Muscle layer of colon (tissue), 2 donors: ENCODE data around the gene SNCA.

Experiments
- H3K27ac ChIP-seq: one replicate; pipeline ENCODE4 v1.7.0; 2013; ENCODE audit warnings: low read depth, mild to moderate bottlenecking, low read length, moderate library complexity
- H3K27me3 ChIP-seq, 2 donors: one replicate each; pipeline ENCODE4 v1.7.0; 2013; ENCODE audit warnings: low read length in 2 of 2, mild to moderate bottlenecking in 2 of 2; ENCODE audit not compliant: insufficient read depth in 2 of 2, control insufficient read depth in 1 of 2
- H3K36me3 ChIP-seq: one replicate; pipeline ENCODE4 v1.7.0; 2013; ENCODE audit warnings: mild to moderate bottlenecking, low read length; ENCODE audit not compliant: insufficient read depth
- H3K4me1 ChIP-seq: one replicate; pipeline ENCODE4 v1.7.0; 2013; ENCODE audit warnings: mild to moderate bottlenecking, low read length; ENCODE audit not compliant: insufficient read depth
- H3K4me3 ChIP-seq, 2 donors: one replicate each; pipeline ENCODE4 v1.7.0; 2013; ENCODE audit warnings: low read length in 2 of 2, low read depth in 1 of 2, mild to moderate bottlenecking in 1 of 2, moderate library complexity in 1 of 2
- H3K9ac ChIP-seq: one replicate; pipeline ENCODE4 v1.7.0; 2013; ENCODE audit warnings: low read length
- H3K9me3 ChIP-seq: one replicate; pipeline ENCODE4 v1.7.0; 2013; ENCODE audit warnings: mild to moderate bottlenecking, low read length
- donor health status: abdominal sarcoma.
- donor health status: Adenocarcinoma of cecum.

SNCA gene

DNA sequence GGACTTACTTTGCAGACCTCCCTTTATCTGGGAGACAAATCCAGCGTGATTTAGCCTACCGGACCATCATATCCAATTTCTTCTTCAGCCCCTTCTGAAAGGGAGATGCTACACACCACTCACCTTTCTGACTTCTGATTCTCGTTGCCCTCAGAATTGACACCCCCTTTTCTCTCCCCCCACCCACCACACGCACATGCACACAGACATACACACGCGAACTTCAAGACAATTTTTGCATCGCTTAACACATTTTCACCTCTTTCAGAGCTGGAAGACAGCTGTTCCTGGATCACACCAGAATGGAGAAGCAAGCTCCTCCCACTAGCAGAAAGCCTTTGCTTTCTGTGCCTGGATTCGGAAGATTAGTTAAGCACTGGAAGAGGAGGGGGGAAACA, 1.0 kb upstream of the SNCA start:
- Histone ChIP-seq H3K27me3 (peaks cover 5 to 31% of the 10 kb centered on the region in 2 donors), H3K4me3 (peak overlapping the region in 1 of 2 donors; percentile 67)

GRCh38 chr4:89837385-89837992, 528 bp upstream of the SNCA start:
- Histone ChIP-seq H3K36me3 (no peaks in the 10 kb centered on the region), H3K27ac (peak overlapping the region; percentile 27), H3K4me3 (peak overlapping the region; percentile 63 to 67), H3K9me3 (no peaks in the 10 kb centered on the region), H3K9ac (peak overlapping the region; percentile 17), H3K4me1 (peaks cover 8% of the 10 kb centered on the region), H3K27me3 (peaks cover 5 to 31% of the 10 kb centered on the region in 2 donors)

More for the DNA sequence above, 1.0 kb upstream of the SNCA start:
- peak overlapping the region; percentile 17 for H3K9ac ChIP-seq
- H3K9me3 ChIP-seq = no peaks in the 10 kb centered on the region
- H3K36me3 ChIP-seq = no peaks in the 10 kb centered on the region
- no peak overlapping the region for H3K27ac ChIP-seq
- H3K4me1 ChIP-seq = peaks cover 8% of the 10 kb centered on the region

- H3K27ac ChIP-seq = no peak overlapping the region
- no peaks in the 10 kb centered on the region for H3K9me3 ChIP-seq
- H3K4me3 ChIP-seq = peak overlapping the region; percentile 63 to 67
- H3K9ac ChIP-seq = no peak overlapping the region
- H3K27me3 ChIP-seq = peaks cover 5 to 31% of the 10 kb centered on the region in 2 donors
- H3K4me1 ChIP-seq = peaks cover 8% of the 10 kb centered on the region
- H3K36me3 ChIP-seq = no peaks in the 10 kb centered on the region
These were observed 773 bp downstream of the SNCA start for GRCh38 chr4:89836031-89836745.

DNA sequence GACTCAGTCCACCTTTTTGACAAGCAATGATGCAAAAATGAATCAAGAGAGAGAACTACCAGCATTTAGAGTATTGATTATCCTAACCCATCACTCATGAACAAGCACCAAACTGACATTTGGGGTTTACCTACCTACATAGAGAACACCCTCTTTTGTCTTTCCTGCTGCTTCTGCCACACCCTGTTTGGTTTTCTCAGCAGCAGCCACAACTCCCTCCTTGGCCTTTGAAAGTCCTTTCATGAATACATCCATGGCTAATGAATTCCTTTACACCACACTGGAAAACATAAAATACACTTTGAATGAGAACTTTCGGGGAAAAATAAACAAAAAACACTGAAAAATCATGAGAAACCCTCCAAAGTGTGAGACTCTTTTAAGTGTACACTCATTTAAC, 1.5 kb downstream of the SNCA start:
- Histone ChIP-seq H3K9ac (no peak overlapping the region), H3K4me3 (peak overlapping the region in 1 of 2 donors; percentile 67), H3K27ac (no peak overlapping the region), H3K9me3 (no peaks in the 10 kb centered on the region), H3K27me3 (peaks cover 5 to 31% of the 10 kb centered on the region in 2 donors), H3K4me1 (peaks cover 8% of the 10 kb centered on the region), H3K36me3 (no peaks in the 10 kb centered on the region)

GRCh38 chr4:89834486-89835209, 2.3 kb downstream of the SNCA start:
- Histone ChIP-seq H3K36me3 (no peaks in the 10 kb centered on the region), H3K27ac (no peak overlapping the region), H3K4me3 (no peak overlapping the region), H3K9ac (no peak overlapping the region), H3K4me1 (peaks cover 8% of the 10 kb centered on the region), H3K27me3 (peaks cover 5 to 31% of the 10 kb centered on the region in 2 donors), H3K9me3 (no peaks in the 10 kb centered on the region)

- no peaks in the 10 kb centered on the region for H3K36me3 ChIP-seq
- no peaks in the 10 kb centered on the region for H3K4me1 ChIP-seq
- no peak overlapping the region for H3K4me3 ChIP-seq
- H3K27ac ChIP-seq = no peak overlapping the region
- no peaks in the 10 kb centered on the region for H3K9me3 ChIP-seq
- no peaks in the 10 kb centered on the region for H3K27me3 ChIP-seq
- no peak overlapping the region for H3K9ac ChIP-seq
These were observed 7.4 kb downstream of the SNCA start for GRCh38 chr4:89829470-89830138.

DNA sequence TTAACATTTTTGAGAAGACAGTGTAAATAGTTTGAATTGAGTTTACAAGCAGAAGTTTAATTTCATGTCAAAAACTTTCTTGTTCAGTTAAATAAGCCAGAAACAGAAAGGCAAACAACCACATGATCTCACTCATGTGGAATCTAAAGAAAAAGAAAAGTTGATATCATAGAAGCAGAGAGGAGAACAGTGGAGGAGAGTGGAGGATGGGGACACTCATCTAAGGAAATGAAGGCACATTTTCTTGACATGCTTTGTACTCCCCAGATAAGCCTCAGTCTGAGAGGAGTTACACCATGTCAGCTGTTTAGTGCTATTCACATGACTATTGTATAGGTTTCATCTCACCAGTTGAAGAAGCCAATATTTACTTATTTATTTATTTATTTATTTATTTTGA, 13.5 kb downstream of the SNCA start:
- Histone ChIP-seq H3K36me3 (no peaks in the 10 kb centered on the region), H3K9me3 (no peaks in the 10 kb centered on the region)

GRCh38 chr4:89821612-89822011, 15.3 kb downstream of the SNCA start:
- H3K36me3 ChIP-seq = no peaks in the 10 kb centered on the region
- no peak overlapping the region for H3K27ac ChIP-seq
- H3K27me3 ChIP-seq = no peaks in the 10 kb centered on the region
- H3K4me1 ChIP-seq = no peaks in the 10 kb centered on the region
- H3K9me3 ChIP-seq = no peaks in the 10 kb centered on the region
- no peak overlapping the region for H3K4me3 ChIP-seq
- H3K9ac ChIP-seq = no peak overlapping the region

More for the DNA sequence above, 13.5 kb downstream of the SNCA start:
- Histone ChIP-seq H3K4me1 (no peaks in the 10 kb centered on the region), H3K4me3 (no peak overlapping the region), H3K27ac (no peak overlapping the region), H3K9ac (no peak overlapping the region), H3K27me3 (no peaks in the 10 kb centered on the region)

DNA sequence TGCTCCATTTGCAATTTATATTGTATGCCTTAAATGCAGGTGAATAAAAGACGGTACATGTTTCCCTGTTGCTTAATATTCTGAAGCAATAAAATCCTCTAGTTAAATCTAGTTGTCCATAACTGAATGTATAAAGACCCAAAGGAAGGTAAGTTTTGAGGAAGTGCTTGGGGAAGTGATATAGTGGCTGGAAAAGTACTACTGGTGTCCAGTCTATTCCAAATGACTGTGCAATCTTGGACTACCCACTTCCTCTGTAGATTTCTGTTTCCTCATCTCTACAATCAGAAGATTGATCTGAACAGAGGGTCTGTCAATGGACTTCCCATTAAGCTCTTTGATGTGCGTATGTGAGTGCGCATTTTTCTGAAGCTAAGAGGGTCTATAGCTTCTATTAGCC, 17.0 kb downstream of the SNCA start:
- Histone ChIP-seq H3K27ac (no peak overlapping the region), H3K4me3 (no peak overlapping the region), H3K27me3 (no peaks in the 10 kb centered on the region), H3K4me1 (no peaks in the 10 kb centered on the region), H3K9me3 (no peaks in the 10 kb centered on the region), H3K36me3 (no peaks in the 10 kb centered on the region), H3K9ac (no peak overlapping the region)

DNA sequence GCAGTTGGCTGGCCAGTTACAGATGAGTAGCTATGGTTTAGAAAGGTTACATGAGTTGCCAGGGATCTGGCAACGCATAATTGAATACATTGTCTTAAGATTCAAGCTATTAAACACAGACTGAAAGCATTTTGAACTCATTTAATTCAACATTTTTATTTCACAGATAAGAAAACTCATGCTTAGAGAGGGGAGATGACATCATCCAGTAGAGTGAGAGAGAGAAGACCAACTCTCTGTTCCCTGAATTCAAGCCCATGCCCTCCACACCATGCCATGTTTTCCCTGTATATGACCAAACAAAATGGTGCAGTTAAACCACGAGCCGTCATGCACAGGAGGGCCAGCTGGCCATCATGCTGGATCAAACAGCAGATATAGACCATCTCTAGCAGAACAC, 22.6 kb downstream of the SNCA start:
- H3K9ac ChIP-seq = no peak overlapping the region
- H3K4me1 ChIP-seq = no peaks in the 10 kb centered on the region
- no peak overlapping the region for H3K4me3 ChIP-seq
- no peak overlapping the region for H3K27ac ChIP-seq
- H3K9me3 ChIP-seq = no peaks in the 10 kb centered on the region
- no peaks in the 10 kb centered on the region for H3K27me3 ChIP-seq
- H3K36me3 ChIP-seq = no peaks in the 10 kb centered on the region

- Histone ChIP-seq H3K4me1 (no peaks in the 10 kb centered on the region), H3K27ac (no peak overlapping the region), H3K36me3 (no peaks in the 10 kb centered on the region), H3K9me3 (no peaks in the 10 kb centered on the region), H3K4me3 (no peak overlapping the region), H3K27me3 (no peaks in the 10 kb centered on the region), H3K9ac (no peak overlapping the region)
These were observed 23.8 kb downstream of the SNCA start for GRCh38 chr4:89813197-89813596.
